ENCODE results near the gene TENM3. TPM values are rescaled to one million over a fixed set of nuclear protein-coding genes. Genes with fewer than 3 reads are reported as not detected.
A peak's percentile ranks its signal among the peaks of the same experiment; 100 is the strongest.

TENM3 gene
- total RNA-seq, 1 experiment from 2014 or later: 0.87 TPM

- H3K27ac ChIP-seq (ENCODE audit: low read length): no peak overlapping the region
- peak overlapping the region; percentile 81 for H3K4me2 ChIP-seq (ENCODE audit: low read length)
- H3K9ac ChIP-seq (ENCODE audit: low read length): no peak overlapping the region
Measured at GRCh38 chr4:182448281-182449151, 205.3 kb downstream of the TENM3 start.

GRCh38 chr4:182449186-182449929 is 206.2 kb downstream of the TENM3 start:
- POLR2A ChIA-PET (ENCODE audit: unreplicated experiment): no interaction called here

More at GRCh38 chr4:182448281-182449151, 205.3 kb downstream of the TENM3 start:
- DNase-seq (peak; percentile 82), ATAC-seq (peak; percentile 97)
- ChIA-PET POLR2A (ENCODE audit: unreplicated experiment) (interaction anchor here (0.6 kb wide), 1 partner anchor 29 kb away, joined by 5 read pairs; no protein-coding TSS in a partner anchor), CTCF (no interaction called here)
- peaks cover 34% of the 10 kb centered on the region for H3K27me3 ChIP-seq (ENCODE audit: low read length)
- no peaks in the 10 kb centered on the region for H3K9me2 ChIP-seq (replicated peaks; ENCODE audit: low read length)
- no peaks in the 10 kb centered on the region for H3F3A ChIP-seq (ENCODE audit: low read length, unreplicated experiment)
- H3K79me2 ChIP-seq (ENCODE audit: low read length): no peaks in the 10 kb centered on the region
- 0 out of 2 replicates have a peak, but pooled peaks cover 5% of the 10 kb centered on the region for H3K4me1 ChIP-seq (ENCODE audit: insufficient read depth, low read length)
- no peaks in the 10 kb centered on the region for H3K9me3 ChIP-seq (ENCODE audit: low read length)
- intact Hi-C loops (cut with micrococcal nuclease): no loop called here
- no TSS peak for BruUV-seq (replicated peaks)
- H3K4me3 ChIP-seq (ENCODE audit: low read length): peak overlapping the region; percentile 70
- peak overlapping the region; percentile 69 for H2AFZ ChIP-seq (ENCODE audit: low read length)
- TF ChIP-seq EZH2phosphoT487 (IDR thresholded peaks at IDR 0.05; ENCODE audit: borderline replicate concordance, low read length): no peak
- peak; percentile 41 for TF ChIP-seq EZH2 (IDR thresholded peaks at IDR 0.05; ENCODE audit: low read length, unreplicated experiment)
- no peak for TF ChIP-seq CTCF (conservative IDR thresholded peaks at IDR 0.05; ENCODE audit: low read depth, low read length)
- H3K36me3 ChIP-seq (ENCODE audit: low read depth, low read length): no peaks in the 10 kb centered on the region
- no peaks in the 10 kb centered on the region for H4K20me1 ChIP-seq (ENCODE audit: low read length)

More at GRCh38 chr4:182449186-182449929, 206.2 kb downstream of the TENM3 start:
- CTCF ChIA-PET: no interaction called here
- peak; percentile 34; the same call in 1 of the 2 replicates for ATAC-seq
- intact Hi-C loops (cut with micrococcal nuclease): no loop called here
- TF ChIP-seq EZH2 (IDR thresholded peaks at IDR 0.05; ENCODE audit: low read length, unreplicated experiment) (no peak), EZH2phosphoT487 (IDR thresholded peaks at IDR 0.05; ENCODE audit: borderline replicate concordance, low read length) (no peak), CTCF (conservative IDR thresholded peaks at IDR 0.05; ENCODE audit: low read depth, low read length) (no peak)
- Histone ChIP-seq H2AFZ (ENCODE audit: low read length) (peak overlapping the region; percentile 63), H4K20me1 (ENCODE audit: low read length) (no peaks in the 10 kb centered on the region), H3F3A (ENCODE audit: low read length, unreplicated experiment) (no peaks in the 10 kb centered on the region), H3K4me1 (ENCODE audit: insufficient read depth, low read length) (0 out of 2 replicates have a peak, but pooled peaks cover 5% of the 10 kb centered on the region), H3K9me2 (replicated peaks; ENCODE audit: low read length) (no peaks in the 10 kb centered on the region), H3K27me3 (ENCODE audit: low read length) (peaks cover 34% of the 10 kb centered on the region), H3K36me3 (ENCODE audit: low read depth, low read length) (no peaks in the 10 kb centered on the region), H3K9ac (ENCODE audit: low read length) (no peak overlapping the region), H3K79me2 (ENCODE audit: low read length) (no peaks in the 10 kb centered on the region), H3K27ac (ENCODE audit: low read length) (no peak overlapping the region), H3K9me3 (ENCODE audit: low read length) (no peaks in the 10 kb centered on the region), H3K4me2 (ENCODE audit: low read length) (peak overlapping the region; percentile 81), H3K4me3 (ENCODE audit: low read length) (peak overlapping the region; percentile 70)
- peak; percentile 28 for DNase-seq
- BruUV-seq (replicated peaks): TSS peak; percentile 72
